Measurements from ENCODE around the gene RIPK4. TPM values are rescaled to one million over a fixed set of nuclear protein-coding genes. Genes with fewer than 3 reads are reported as not detected.

RIPK4 gene
- total and polyA plus RNA-seq, 7 experiments from 2014 or later, result 0.24 to 2.2 (median 0.41) TPM; not detected in 1

DNA sequence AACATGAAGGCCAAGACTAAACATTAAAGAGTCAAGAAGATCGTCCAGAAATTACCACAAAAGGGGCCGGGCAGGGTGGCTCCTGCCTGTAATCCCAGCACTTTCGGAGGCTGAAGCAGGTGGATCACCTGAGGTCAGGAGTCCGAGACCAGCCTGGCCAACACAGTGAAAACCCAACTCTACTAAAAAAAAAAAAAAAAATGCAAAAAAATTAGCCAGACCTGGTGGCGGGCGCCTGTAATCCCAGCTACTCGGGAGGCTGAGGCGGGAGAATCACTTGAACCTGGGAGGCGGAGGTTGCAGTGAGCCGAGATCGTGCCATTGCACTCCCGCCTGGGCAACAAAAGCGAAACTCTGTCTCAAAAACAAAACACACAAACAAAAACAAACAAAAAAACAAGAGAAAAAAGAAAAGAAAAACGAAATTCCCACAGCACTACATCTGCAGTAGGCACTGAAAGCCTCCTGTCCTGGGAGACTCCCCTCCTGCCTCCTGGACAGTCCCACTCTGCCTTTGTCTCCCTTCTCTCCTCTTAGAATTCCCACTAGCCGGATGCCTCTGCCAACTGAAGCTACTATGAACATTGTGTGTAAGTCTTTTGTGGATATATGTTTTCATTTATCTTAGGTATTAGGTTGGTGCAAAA lies 17.7 kb upstream of the RIPK4 start:
- H3K27me3 ChIP-seq (ENCODE audit: control insufficient read depth in 2 of 2, insufficient read depth in 2 of 2, low read length in 2 of 2), result peaks cover 4 to 20% of the 10 kb centered on the region in 2 donors
- peaks cover 0 to 13% (median 10%) of the 10 kb centered on the region in 7 donors for H3K4me1 Mint-ChIP-seq
- DNase-seq (no peak), ATAC-seq (no peak)
- intact Hi-C loops (cut with micrococcal nuclease), result no loop called here
- no peak overlapping the region for H3K4me3 ChIP-seq (ENCODE audit: low read length)
- peaks cover 0 to 4% (median 0%) of the 10 kb centered on the region in 5 donors for H3K36me3 Mint-ChIP-seq
- H3K27me3 Mint-ChIP-seq, result peaks cover 49 to 59% (median 53%) of the 10 kb centered on the region in 5 donors
- H3K27ac ChIP-seq (ENCODE audit: low read depth, low read length), result no peak overlapping the region
- H3K4me3 Mint-ChIP-seq, result no peak overlapping the region
- H3K9me3 Mint-ChIP-seq, result peaks cover 0 to 2% (median 0%) of the 10 kb centered on the region in 11 donors
- CTCF ChIA-PET, result no interaction called here
- H3K4me1 ChIP-seq (ENCODE audit: control insufficient read depth in 2 of 2, insufficient read depth in 2 of 2, low read length in 2 of 2), result no peaks in the 10 kb centered on the region
- POLR2A ChIA-PET, result no interaction called here
- no peaks in the 10 kb centered on the region for H3K36me3 ChIP-seq (ENCODE audit: control insufficient read depth in 2 of 3, insufficient read depth in 3 of 3, low read length in 3 of 3)
- H3K27ac Mint-ChIP-seq, result no peak overlapping the region
- no peaks in the 10 kb centered on the region for H3K9me3 ChIP-seq (ENCODE audit: control insufficient read depth in 2 of 3, low read length in 3 of 3)

DNA sequence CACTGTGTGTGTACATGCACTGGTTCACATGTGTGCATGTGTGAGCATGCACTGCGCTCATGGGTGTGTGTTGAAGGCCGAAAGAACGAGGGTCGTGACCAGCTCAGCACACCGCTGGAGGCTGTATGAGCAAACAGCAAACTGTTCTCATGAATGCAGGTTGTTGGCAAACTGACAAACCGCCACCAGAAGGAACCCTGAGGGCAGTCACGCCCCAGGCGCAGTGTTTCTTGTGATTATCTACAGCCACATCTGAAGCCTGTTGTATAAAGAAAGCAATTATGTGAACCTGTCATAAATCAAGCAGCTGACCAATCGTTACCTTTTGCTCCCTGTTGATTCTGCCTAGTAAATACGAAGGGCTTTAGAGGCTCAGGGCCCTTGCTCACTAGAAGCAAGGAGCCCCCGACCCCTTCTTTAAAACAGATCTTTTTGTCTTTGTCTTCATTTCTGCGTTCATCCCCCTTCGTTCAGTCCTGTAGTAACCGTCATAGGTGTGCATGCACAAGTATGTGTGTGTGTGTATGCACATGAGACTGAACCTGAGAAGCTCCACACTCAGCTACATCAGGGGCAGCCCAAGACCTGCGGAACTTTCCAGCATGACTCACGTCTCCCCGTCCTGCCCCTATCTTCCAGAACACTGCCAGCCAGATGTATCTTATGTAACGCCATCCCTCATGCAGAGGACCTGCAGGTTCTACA lies 16.8 kb upstream of the RIPK4 start:
- Mint-ChIP-seq H3K27me3 (peaks cover 52 to 60% (median 59%) of the 10 kb centered on the region in 5 donors), H3K9me3 (peaks cover 0 to 2% (median 0%) of the 10 kb centered on the region in 11 donors), H3K4me3 (peak overlapping the region in 3 of 10 donors; percentile 24 to 51 (median 46)), H3K4me1 (peaks cover 0 to 23% (median 16%) of the 10 kb centered on the region in 7 donors), H3K36me3 (peaks cover 0 to 4% (median 0%) of the 10 kb centered on the region in 5 donors), H3K27ac (peak overlapping the region in 1 of 9 donors; percentile 36)
- Histone ChIP-seq H3K9me3 (ENCODE audit: control insufficient read depth in 2 of 3, low read length in 3 of 3) (no peaks in the 10 kb centered on the region), H3K36me3 (ENCODE audit: control insufficient read depth in 2 of 3, insufficient read depth in 3 of 3, low read length in 3 of 3) (no peaks in the 10 kb centered on the region), H3K27ac (ENCODE audit: low read depth, low read length) (no peak overlapping the region), H3K4me1 (ENCODE audit: control insufficient read depth in 2 of 2, insufficient read depth in 2 of 2, low read length in 2 of 2) (no peaks in the 10 kb centered on the region), H3K4me3 (ENCODE audit: low read length) (no peak overlapping the region), H3K27me3 (ENCODE audit: control insufficient read depth in 2 of 2, insufficient read depth in 2 of 2, low read length in 2 of 2) (peaks cover 4 to 20% of the 10 kb centered on the region in 2 donors)
- DNase-seq, result peak in 1 of 9 donors; percentile 29
- peak; percentile 20 for ATAC-seq
- ChIA-PET POLR2A (no interaction called here), CTCF (no interaction called here)
- intact Hi-C loops (cut with micrococcal nuclease), result no loop called here

DNA sequence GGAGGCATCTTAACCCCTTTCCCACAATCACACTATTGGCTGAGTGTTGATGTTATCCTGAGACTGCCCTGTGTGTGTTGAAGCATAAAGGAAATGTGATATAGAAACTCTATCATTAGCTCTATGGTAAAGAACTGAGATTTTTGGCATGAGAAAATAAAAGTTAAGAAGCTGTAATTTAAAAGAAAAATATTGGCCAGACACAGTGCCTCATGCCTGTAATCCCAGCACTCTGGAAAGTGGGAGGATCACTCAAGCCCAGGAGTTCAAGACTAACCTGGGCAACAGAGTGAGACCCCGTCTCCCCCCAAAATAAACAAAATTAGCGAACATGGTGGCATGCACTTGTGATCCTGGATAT lies 14.2 kb upstream of the RIPK4 start:
- Histone ChIP-seq H3K36me3 (ENCODE audit: control insufficient read depth in 2 of 3, insufficient read depth in 3 of 3, low read length in 3 of 3) (no peaks in the 10 kb centered on the region), H3K9me3 (ENCODE audit: control insufficient read depth in 2 of 3, low read length in 3 of 3) (no peaks in the 10 kb centered on the region), H3K27me3 (ENCODE audit: control insufficient read depth in 2 of 2, insufficient read depth in 2 of 2, low read length in 2 of 2) (peaks cover 4 to 20% of the 10 kb centered on the region in 2 donors), H3K4me3 (ENCODE audit: low read length) (no peak overlapping the region), H3K4me1 (ENCODE audit: control insufficient read depth in 2 of 2, insufficient read depth in 2 of 2, low read length in 2 of 2) (no peaks in the 10 kb centered on the region), H3K27ac (ENCODE audit: low read depth, low read length) (no peak overlapping the region)
- Mint-ChIP-seq H3K27ac (no peak overlapping the region), H3K4me1 (peaks cover 0 to 24% (median 16%) of the 10 kb centered on the region in 7 donors), H3K4me3 (no peak overlapping the region), H3K9me3 (peaks cover 0 to 2% (median 0%) of the 10 kb centered on the region in 11 donors), H3K27me3 (peaks cover 58 to 64% (median 63%) of the 10 kb centered on the region in 5 donors), H3K36me3 (peaks cover 0 to 8% (median 0%) of the 10 kb centered on the region in 5 donors)
- ChIA-PET POLR2A (interaction anchor here (0.7 kb wide), 1 partner anchor 18 kb away, joined by 3 read pairs; no protein-coding TSS in a partner anchor), CTCF (no interaction called here)
- DNase-seq (no peak), ATAC-seq (no peak)
- intact Hi-C loops (cut with micrococcal nuclease), result no loop called here

- no peaks in the 10 kb centered on the region for H3K4me1 ChIP-seq (ENCODE audit: control insufficient read depth in 2 of 2, insufficient read depth in 2 of 2, low read length in 2 of 2)
- peaks cover 0 to 8% (median 0%) of the 10 kb centered on the region in 5 donors for H3K36me3 Mint-ChIP-seq
- CTCF ChIA-PET, result no interaction called here
- no peaks in the 10 kb centered on the region for H3K36me3 ChIP-seq (ENCODE audit: control insufficient read depth in 2 of 3, insufficient read depth in 3 of 3, low read length in 3 of 3)
- no peak for DNase-seq
- peaks cover 8 to 20% of the 10 kb centered on the region in 2 donors for H3K27me3 ChIP-seq (ENCODE audit: control insufficient read depth in 2 of 2, insufficient read depth in 2 of 2, low read length in 2 of 2)
- no peak overlapping the region for H3K27ac Mint-ChIP-seq
- intact Hi-C loops (cut with micrococcal nuclease), result no loop called here
- no peak overlapping the region for H3K4me3 Mint-ChIP-seq
- peaks cover 0 to 24% (median 16%) of the 10 kb centered on the region in 7 donors for H3K4me1 Mint-ChIP-seq
- H3K4me3 ChIP-seq (ENCODE audit: low read length), result no peak overlapping the region
- POLR2A ChIA-PET, result interaction anchor here (0.7 kb wide), 1 partner anchor 17 kb away, joined by 3 read pairs; no protein-coding TSS in a partner anchor
- no peaks in the 10 kb centered on the region for H3K9me3 ChIP-seq (ENCODE audit: control insufficient read depth in 2 of 3, low read length in 3 of 3)
- no peak overlapping the region for H3K27ac ChIP-seq (ENCODE audit: low read depth, low read length)
- no peak for ATAC-seq
- H3K27me3 Mint-ChIP-seq, result peaks cover 62 to 67% (median 64%) of the 10 kb centered on the region in 5 donors
- peaks cover 0 to 3% (median 0%) of the 10 kb centered on the region in 11 donors for H3K9me3 Mint-ChIP-seq
Observed at GRCh38 chr21:41780337-41781049, 13.6 kb upstream of the RIPK4 start.

- intact Hi-C loops (cut with micrococcal nuclease), result loop anchor here in 1 of 2 donors (2.0 kb wide), 1 partner anchor 497 kb away; no protein-coding TSS in a partner anchor
- Mint-ChIP-seq H3K27ac (peak overlapping the region in 1 of 9 donors; percentile 74), H3K4me1 (peaks cover 0 to 24% (median 16%) of the 10 kb centered on the region in 7 donors), H3K4me3 (peak overlapping the region in 3 of 10 donors; percentile 41 to 66 (median 47)), H3K27me3 (peaks cover 65 to 71% (median 68%) of the 10 kb centered on the region in 5 donors), H3K36me3 (peaks cover 0 to 8% (median 2%) of the 10 kb centered on the region in 5 donors), H3K9me3 (peaks cover 0 to 3% (median 0%) of the 10 kb centered on the region in 11 donors)
- Histone ChIP-seq H3K27me3 (ENCODE audit: control insufficient read depth in 2 of 2, insufficient read depth in 2 of 2, low read length in 2 of 2) (peaks cover 9 to 20% of the 10 kb centered on the region in 2 donors), H3K9me3 (ENCODE audit: control insufficient read depth in 2 of 3, low read length in 3 of 3) (no peaks in the 10 kb centered on the region), H3K27ac (ENCODE audit: low read depth, low read length) (no peak overlapping the region), H3K4me3 (ENCODE audit: low read length) (no peak overlapping the region), H3K4me1 (ENCODE audit: control insufficient read depth in 2 of 2, insufficient read depth in 2 of 2, low read length in 2 of 2) (no peaks in the 10 kb centered on the region), H3K36me3 (ENCODE audit: control insufficient read depth in 2 of 3, insufficient read depth in 3 of 3, low read length in 3 of 3) (no peaks in the 10 kb centered on the region)
- DNase-seq (no peak), ATAC-seq (no peak)
- ChIA-PET CTCF (no interaction called here), POLR2A (no interaction called here)
Observed at GRCh38 chr21:41779659-41780058, 12.8 kb upstream of the RIPK4 start.

GRCh38 chr21:41778930-41779600 lies 12.2 kb upstream of the RIPK4 start:
- H3K4me3 Mint-ChIP-seq, result peak overlapping the region in 5 of 10 donors; percentile 12 to 66 (median 29)
- H3K4me1 Mint-ChIP-seq, result peaks cover 0 to 22% (median 15%) of the 10 kb centered on the region in 7 donors
- peak overlapping the region in 1 of 9 donors; percentile 74 for H3K27ac Mint-ChIP-seq
- no peaks in the 10 kb centered on the region for H3K36me3 ChIP-seq (ENCODE audit: control insufficient read depth in 2 of 3, insufficient read depth in 3 of 3, low read length in 3 of 3)
- no peak overlapping the region for H3K27ac ChIP-seq (ENCODE audit: low read depth, low read length)
- peaks cover 9 to 20% of the 10 kb centered on the region in 2 donors for H3K27me3 ChIP-seq (ENCODE audit: control insufficient read depth in 2 of 2, insufficient read depth in 2 of 2, low read length in 2 of 2)
- H3K9me3 ChIP-seq (ENCODE audit: control insufficient read depth in 2 of 3, low read length in 3 of 3), result no peaks in the 10 kb centered on the region
- POLR2A ChIA-PET, result no interaction called here
- intact Hi-C loops (cut with micrococcal nuclease), result loop anchor here in 1 of 2 donors (2.0 kb wide), 1 partner anchor 496 kb away; no protein-coding TSS in a partner anchor
- ATAC-seq (no peak), DNase-seq (no peak)
- H3K4me3 ChIP-seq (ENCODE audit: low read length), result no peak overlapping the region
- H3K4me1 ChIP-seq (ENCODE audit: control insufficient read depth in 2 of 2, insufficient read depth in 2 of 2, low read length in 2 of 2), result no peaks in the 10 kb centered on the region
- CTCF ChIA-PET, result interaction anchor here (0.9 kb wide), 1 partner anchor 496 kb away, joined by 3 read pairs; no protein-coding TSS in a partner anchor
- H3K9me3 Mint-ChIP-seq, result peaks cover 0 to 3% (median 0%) of the 10 kb centered on the region in 11 donors
- peaks cover 0 to 8% (median 1%) of the 10 kb centered on the region in 5 donors for H3K36me3 Mint-ChIP-seq
- peaks cover 65 to 72% (median 69%) of the 10 kb centered on the region in 5 donors for H3K27me3 Mint-ChIP-seq
